ENCODE results near the gene NAP1L4.

- no peak for TF ChIP-seq POLR2A (IDR thresholded peaks at IDR 0.05; ENCODE audit: extremely low read depth, insufficient read length)
- no peak for TF ChIP-seq CTCF (IDR thresholded peaks at IDR 0.05; ENCODE audit: low read depth, low read length)
- TF ChIP-seq MAX (IDR thresholded peaks at IDR 0.05; ENCODE audit: low read depth, low read length), result no peak
- no peak for TF ChIP-seq MYC (IDR thresholded peaks at IDR 0.05; ENCODE audit: low read depth, low read length)
Measured at GRCh38 chr11:2989006-2989405, 3.1 kb downstream of the NAP1L4 start.
